Uterus (tissue), 2 donors: ENCODE measurements around the gene SSC4D.
"Not testable (repeated sequence)": the region's sequence is repeated elsewhere in the genome, so short reads cannot be mapped to it uniquely, and the experiment has no call there.

Source experiments
- POLR2A ChIP-seq, 2 donors: fragments of 450-650 bp; IDR thresholded peaks; one replicate each; pipeline ENCODE4 v1.6.1; 2016; ENCODE audit warnings: antibody characterized with exemption in 2 of 2, mild to moderate bottlenecking in 1 of 2, moderate library complexity in 1 of 2
- TF ChIP-seq, protein P1 (sequence below), 4 experiments: fragments of 200-600 bp in 2 of 4; fragments of 450-650 bp in 2 of 4; sonication (generic) in 2 of 4; IDR thresholded peaks; one replicate each; pipeline ENCODE4 v1.5.1; 2016 to 2019; ENCODE audit warnings: antibody characterized with exemption in 4 of 4, mild to moderate bottlenecking in 2 of 4, moderate library complexity in 1 of 4

DNA sequence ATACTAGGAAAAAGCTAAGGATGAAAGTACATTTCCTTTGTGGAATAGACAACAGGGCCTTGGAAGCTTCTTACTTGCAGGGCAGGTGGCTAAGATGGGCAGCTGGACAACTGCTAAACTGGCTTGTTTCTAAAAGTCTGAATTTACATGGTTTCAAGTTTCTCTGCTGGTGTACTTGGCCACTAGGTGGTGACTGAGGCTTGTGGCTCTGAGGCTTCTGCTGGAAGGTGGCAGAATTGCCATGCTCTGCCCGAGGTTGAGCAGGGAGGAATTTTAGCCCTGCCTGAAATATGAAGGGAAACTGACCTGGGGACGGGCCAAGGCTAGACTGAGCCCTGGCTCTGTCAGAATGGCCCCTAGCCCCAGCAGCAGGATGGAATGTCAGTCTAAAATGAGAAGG is 28.4 kb upstream of the SSC4D start:
- TF ChIP-seq, protein P1, sequence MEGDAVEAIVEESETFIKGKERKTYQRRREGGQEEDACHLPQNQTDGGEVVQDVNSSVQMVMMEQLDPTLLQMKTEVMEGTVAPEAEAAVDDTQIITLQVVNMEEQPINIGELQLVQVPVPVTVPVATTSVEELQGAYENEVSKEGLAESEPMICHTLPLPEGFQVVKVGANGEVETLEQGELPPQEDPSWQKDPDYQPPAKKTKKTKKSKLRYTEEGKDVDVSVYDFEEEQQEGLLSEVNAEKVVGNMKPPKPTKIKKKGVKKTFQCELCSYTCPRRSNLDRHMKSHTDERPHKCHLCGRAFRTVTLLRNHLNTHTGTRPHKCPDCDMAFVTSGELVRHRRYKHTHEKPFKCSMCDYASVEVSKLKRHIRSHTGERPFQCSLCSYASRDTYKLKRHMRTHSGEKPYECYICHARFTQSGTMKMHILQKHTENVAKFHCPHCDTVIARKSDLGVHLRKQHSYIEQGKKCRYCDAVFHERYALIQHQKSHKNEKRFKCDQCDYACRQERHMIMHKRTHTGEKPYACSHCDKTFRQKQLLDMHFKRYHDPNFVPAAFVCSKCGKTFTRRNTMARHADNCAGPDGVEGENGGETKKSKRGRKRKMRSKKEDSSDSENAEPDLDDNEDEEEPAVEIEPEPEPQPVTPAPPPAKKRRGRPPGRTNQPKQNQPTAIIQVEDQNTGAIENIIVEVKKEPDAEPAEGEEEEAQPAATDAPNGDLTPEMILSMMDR (IDR thresholded peaks at IDR 0.05), result peak; percentile 43 to 64 (median 55)
- TF ChIP-seq POLR2A (IDR thresholded peaks at IDR 0.05), result not testable (repeated sequence)
